ENCODE results near the gene DNAJB13.

DNAJB13 gene

GRCh38 chr11:73978576-73979086, 27.8 kb downstream of the DNAJB13 start:
- DNase-seq, result peak; percentile 51

- DNase-seq, result peak; percentile 80
Measured at GRCh38 chr11:73980001-73980961, 29.5 kb downstream of the DNAJB13 start.

GRCh38 chr11:73981051-73981805, 30.4 kb downstream of the DNAJB13 start:
- DNase-seq, result peak; percentile 61

GRCh38 chr11:73982595-73982989, 31.8 kb downstream of the DNAJB13 start, which contains the start of gene UCP2:
UCP2 (minus strand) TSS chr11:73982843; CDS start chr11:73978378, 4,465 bp downstream.
- peak; percentile 94 for DNase-seq

GRCh38 chr11:73982990-73983740, 32.3 kb downstream of the DNAJB13 start:
- peak; percentile 95 for DNase-seq

- DNase-seq, result peak; percentile 58
Measured at GRCh38 chr11:73983741-73984538, 33.1 kb downstream of the DNAJB13 start.

GRCh38 chr11:73985661-73986060, 34.8 kb downstream of the DNAJB13 start:
- peak; percentile 43 for DNase-seq

- DNase-seq, result peak; percentile 20
Measured at GRCh38 chr11:73988227-73988626, 37.4 kb downstream of the DNAJB13 start.

- no peak for DNase-seq
Measured at GRCh38 chr11:73989156-73989555, 38.3 kb downstream of the DNAJB13 start.

- peak; percentile 15 for DNase-seq
Measured at GRCh38 chr11:73990730-73991129, 39.9 kb downstream of the DNAJB13 start.

- DNase-seq, result peak; percentile 47
Measured at GRCh38 chr11:73991471-73992006, 40.7 kb downstream of the DNAJB13 start.

GRCh38 chr11:73995247-73995646, 44.4 kb downstream of the DNAJB13 start:
- no peak for DNase-seq

GRCh38 chr11:73995731-73996130, 44.9 kb downstream of the DNAJB13 start:
- peak; percentile 44 for DNase-seq

GRCh38 chr11:73996161-73996747, 45.4 kb downstream of the DNAJB13 start:
- DNase-seq, result peak; percentile 53

- DNase-seq, result peak; percentile 48
Measured at GRCh38 chr11:73997120-73997770, 46.4 kb downstream of the DNAJB13 start.

GRCh38 chr11:73998846-73999575, 48.2 kb downstream of the DNAJB13 start:
- peak; percentile 37 for DNase-seq

- DNase-seq, result peak; percentile 51
Measured at GRCh38 chr11:73999581-74000306, 48.9 kb downstream of the DNAJB13 start.

GRCh38 chr11:74000307-74001133, 49.7 kb downstream of the DNAJB13 start:
- DNase-seq, result peak; percentile 48

Data from activated CD8-positive, alpha-beta memory T cell treated with anti-CD3 and anti-CD28 coated beads, Interleukin-2, amount 50 U/mL, for 48 hours (primary cell).